Keratinocyte (primary cell): ENCODE measurements around the gene CACNG3.

Experiments
- CTCF ChIP-seq, 3 experiments: IDR thresholded peaks in 1 of 3; conservative IDR thresholded peaks in 1 of 3; optimal IDR thresholded peaks in 1 of 3; 2 replicates in 2 of 3; 3 replicates in 1 of 3; pipeline versions ENCODE3 to v1.5.1; 2011; ENCODE audit warnings: low read length in 3 of 3, mild to moderate bottlenecking in 3 of 3, moderate library complexity in 2 of 3, control low read depth in 1 of 3, inconsistent platforms in 1 of 3; ENCODE audit not compliant: insufficient read depth in 2 of 3; ENCODE audit errors: extremely low read depth in 1 of 3
- EZH2 ChIP-seq: IDR thresholded peaks from one replicate; pipeline ENCODE4 v1.6.1; 2012; ENCODE audit warnings: inconsistent platforms, mild to moderate bottlenecking, low read length, moderate library complexity

DNA sequence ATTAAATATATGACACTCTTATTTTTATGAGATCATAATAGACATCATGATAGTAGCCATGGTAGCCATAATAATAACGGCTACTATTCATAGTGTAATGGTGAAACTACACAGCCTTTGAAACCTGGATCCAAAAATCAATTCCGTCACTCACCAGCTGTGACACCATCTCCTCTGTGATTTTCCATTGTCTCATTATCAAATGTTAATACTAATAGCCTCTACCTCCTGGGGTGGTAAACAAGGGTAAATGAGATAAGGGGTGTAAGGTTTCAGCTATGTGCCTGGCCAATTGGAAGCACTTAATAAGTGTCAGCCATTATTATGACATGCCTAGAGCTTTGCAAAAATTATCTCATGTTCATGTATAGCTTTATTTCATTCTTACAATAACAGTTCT lies 88.6 kb downstream of the CACNG3 start:
- TF ChIP-seq EZH2 (no peak), CTCF (optimal IDR thresholded peaks at IDR 0.05 in 1 of 3, IDR thresholded peaks at IDR 0.05 in 1 of 3, conservative IDR thresholded peaks at IDR 0.05 in 1 of 3; ENCODE audit: extremely low read depth in 1 of 3, insufficient read depth in 2 of 3, low read length in 3 of 3) (no peak)
